SK-N-SH treated with all-trans-retinoic acid at 6 μM for 48 hours (cell line): ENCODE data around the gene GJA3.

ENCODE experiments used
- ARNTL ChIP-seq: fragments of 450-650 bp; formaldehyde crosslinking; IDR thresholded peaks from 2 replicates; pipeline ENCODE4 v1.5.0; 2020; ENCODE audit warnings: low read depth, mild to moderate bottlenecking, moderate library complexity, borderline replicate concordance
- OSR1 ChIP-seq: fragments of 250-450 bp; sonication (Bioruptor Pico); IDR thresholded peaks from 2 replicates; pipeline ENCODE4 v1.8.0; 2022; ENCODE audit warnings: moderate library complexity, mild to moderate bottlenecking, inconsistent platforms
- TCF4 ChIP-seq: fragments of 250-450 bp; sonication (Bioruptor Pico); IDR thresholded peaks from 2 replicates; pipeline ENCODE4 v1.8.0; 2021; ENCODE audit warnings: mild to moderate bottlenecking, moderate library complexity, borderline replicate concordance
- TOX ChIP-seq: fragments of 250-450 bp; sonication (Bioruptor Pico); IDR thresholded peaks from 2 replicates; pipeline ENCODE4 v1.8.0; 2021; ENCODE audit warnings: mild to moderate bottlenecking, moderate library complexity, borderline replicate concordance
- ZC3H10 ChIP-seq: fragments of 250-450 bp; sonication (Bioruptor Pico); IDR thresholded peaks from 2 replicates; pipeline ENCODE4 v1.5.1; 2021; ENCODE audit warnings: mild to moderate bottlenecking, moderate library complexity
- TF ChIP-seq, protein P1 (sequence below): fragments of 250-450 bp; sonication (Bioruptor Pico); IDR thresholded peaks from 2 replicates; pipeline ENCODE4 v1.5.0; 2020; ENCODE audit warnings: mild to moderate bottlenecking, moderate library complexity
- TF ChIP-seq, protein P2 (sequence below): fragments of 250-450 bp; sonication (Bioruptor Pico); IDR thresholded peaks from 2 replicates; pipeline ENCODE4 v1.8.0; 2020; ENCODE audit warnings: mild to moderate bottlenecking, moderate library complexity, borderline replicate concordance
- TF ChIP-seq, protein P3 (sequence below): fragments of 250-450 bp; sonication (Bioruptor Pico); IDR thresholded peaks from 2 replicates; pipeline ENCODE4 v1.5.1; 2020; ENCODE audit warnings: low read depth, mild to moderate bottlenecking, moderate library complexity

DNA sequence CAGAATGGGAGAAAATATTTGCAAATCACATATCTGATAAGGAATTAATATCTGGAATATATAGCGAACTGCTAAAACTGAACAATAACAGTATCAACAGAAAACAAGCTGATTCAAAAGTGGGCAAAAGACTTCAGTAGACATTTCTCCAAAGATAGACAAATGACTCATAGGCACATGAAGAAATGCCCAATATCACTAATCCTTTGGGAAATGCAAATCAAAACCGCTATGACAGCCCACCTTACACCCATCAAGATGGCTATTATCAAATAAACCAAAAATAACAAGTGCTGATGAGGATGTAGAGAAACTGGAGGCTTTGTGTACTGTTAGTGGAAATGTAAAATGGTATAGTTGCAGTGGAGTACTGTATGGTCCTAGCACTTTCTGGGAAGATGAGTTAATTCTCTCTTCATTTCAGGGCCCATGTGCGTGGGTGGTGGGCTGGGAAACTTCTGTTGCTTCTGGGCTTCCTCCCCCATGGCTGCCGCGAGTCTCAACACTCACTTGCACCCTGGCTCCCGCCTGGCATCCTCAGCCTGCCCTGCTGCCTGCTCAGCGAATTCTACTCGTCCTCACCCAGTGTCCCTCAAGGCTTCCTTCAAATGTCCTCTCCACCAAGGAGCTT, 12.4 kb upstream of the GJA3 start:
- TF ChIP-seq, protein P1, sequence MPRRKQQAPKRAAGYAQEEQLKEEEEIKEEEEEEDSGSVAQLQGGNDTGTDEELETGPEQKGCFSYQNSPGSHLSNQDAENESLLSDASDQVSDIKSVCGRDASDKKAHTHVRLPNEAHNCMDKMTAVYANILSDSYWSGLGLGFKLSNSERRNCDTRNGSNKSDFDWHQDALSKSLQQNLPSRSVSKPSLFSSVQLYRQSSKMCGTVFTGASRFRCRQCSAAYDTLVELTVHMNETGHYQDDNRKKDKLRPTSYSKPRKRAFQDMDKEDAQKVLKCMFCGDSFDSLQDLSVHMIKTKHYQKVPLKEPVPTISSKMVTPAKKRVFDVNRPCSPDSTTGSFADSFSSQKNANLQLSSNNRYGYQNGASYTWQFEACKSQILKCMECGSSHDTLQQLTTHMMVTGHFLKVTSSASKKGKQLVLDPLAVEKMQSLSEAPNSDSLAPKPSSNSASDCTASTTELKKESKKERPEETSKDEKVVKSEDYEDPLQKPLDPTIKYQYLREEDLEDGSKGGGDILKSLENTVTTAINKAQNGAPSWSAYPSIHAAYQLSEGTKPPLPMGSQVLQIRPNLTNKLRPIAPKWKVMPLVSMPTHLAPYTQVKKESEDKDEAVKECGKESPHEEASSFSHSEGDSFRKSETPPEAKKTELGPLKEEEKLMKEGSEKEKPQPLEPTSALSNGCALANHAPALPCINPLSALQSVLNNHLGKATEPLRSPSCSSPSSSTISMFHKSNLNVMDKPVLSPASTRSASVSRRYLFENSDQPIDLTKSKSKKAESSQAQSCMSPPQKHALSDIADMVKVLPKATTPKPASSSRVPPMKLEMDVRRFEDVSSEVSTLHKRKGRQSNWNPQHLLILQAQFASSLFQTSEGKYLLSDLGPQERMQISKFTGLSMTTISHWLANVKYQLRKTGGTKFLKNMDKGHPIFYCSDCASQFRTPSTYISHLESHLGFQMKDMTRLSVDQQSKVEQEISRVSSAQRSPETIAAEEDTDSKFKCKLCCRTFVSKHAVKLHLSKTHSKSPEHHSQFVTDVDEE (CRISPR knock-in tag), result no peak
- no peak for TF ChIP-seq ZC3H10 (CRISPR knock-in tag)
- TF ChIP-seq TCF4 (CRISPR knock-in tag), result no peak
- TF ChIP-seq, protein P2, sequence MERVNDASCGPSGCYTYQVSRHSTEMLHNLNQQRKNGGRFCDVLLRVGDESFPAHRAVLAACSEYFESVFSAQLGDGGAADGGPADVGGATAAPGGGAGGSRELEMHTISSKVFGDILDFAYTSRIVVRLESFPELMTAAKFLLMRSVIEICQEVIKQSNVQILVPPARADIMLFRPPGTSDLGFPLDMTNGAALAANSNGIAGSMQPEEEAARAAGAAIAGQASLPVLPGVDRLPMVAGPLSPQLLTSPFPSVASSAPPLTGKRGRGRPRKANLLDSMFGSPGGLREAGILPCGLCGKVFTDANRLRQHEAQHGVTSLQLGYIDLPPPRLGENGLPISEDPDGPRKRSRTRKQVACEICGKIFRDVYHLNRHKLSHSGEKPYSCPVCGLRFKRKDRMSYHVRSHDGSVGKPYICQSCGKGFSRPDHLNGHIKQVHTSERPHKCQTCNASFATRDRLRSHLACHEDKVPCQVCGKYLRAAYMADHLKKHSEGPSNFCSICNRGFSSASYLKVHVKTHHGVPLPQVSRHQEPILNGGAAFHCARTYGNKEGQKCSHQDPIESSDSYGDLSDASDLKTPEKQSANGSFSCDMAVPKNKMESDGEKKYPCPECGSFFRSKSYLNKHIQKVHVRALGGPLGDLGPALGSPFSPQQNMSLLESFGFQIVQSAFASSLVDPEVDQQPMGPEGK (CRISPR knock-in tag), result no peak
- no peak for TF ChIP-seq ARNTL
- TF ChIP-seq TOX (CRISPR knock-in tag), result no peak
- TF ChIP-seq, protein P3, sequence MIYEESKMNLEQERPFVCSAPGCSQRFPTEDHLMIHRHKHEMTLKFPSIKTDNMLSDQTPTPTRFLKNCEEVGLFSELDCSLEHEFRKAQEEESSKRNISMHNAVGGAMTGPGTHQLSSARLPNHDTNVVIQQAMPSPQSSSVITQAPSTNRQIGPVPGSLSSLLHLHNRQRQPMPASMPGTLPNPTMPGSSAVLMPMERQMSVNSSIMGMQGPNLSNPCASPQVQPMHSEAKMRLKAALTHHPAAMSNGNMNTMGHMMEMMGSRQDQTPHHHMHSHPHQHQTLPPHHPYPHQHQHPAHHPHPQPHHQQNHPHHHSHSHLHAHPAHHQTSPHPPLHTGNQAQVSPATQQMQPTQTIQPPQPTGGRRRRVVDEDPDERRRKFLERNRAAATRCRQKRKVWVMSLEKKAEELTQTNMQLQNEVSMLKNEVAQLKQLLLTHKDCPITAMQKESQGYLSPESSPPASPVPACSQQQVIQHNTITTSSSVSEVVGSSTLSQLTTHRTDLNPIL (CRISPR knock-in tag), result no peak
- no peak for TF ChIP-seq OSR1
